ENCODE measurements around the gene AGFG1. TPM values are rescaled to one million over a fixed set of nuclear protein-coding genes. Genes with fewer than 3 reads are reported as not detected.

Gene AGFG1
- total RNA-seq, 4 donors from 2014 or later = 50.0 to 69.2 (median 58.9) TPM

GRCh38 chr2:227493524-227493923 is 21.6 kb downstream of the AGFG1 start:
- intact Hi-C loops (cut with DNase I) = no loop called here
- DNase-seq = no peak
- H3K9me3 ChIP-seq = no peaks in the 10 kb centered on the region
- H3K4me3 ChIP-seq (replicated peaks in 1 of 3) = no peak overlapping the region
- 88 to 90% methylated on average over 2 of the region's 2 CpGs for WGBS, 2 donors
- H3K36me3 ChIP-seq = no peaks in the 10 kb centered on the region
- no peak overlapping the region for H3K27ac ChIP-seq
- no peak for TF ChIP-seq POLR2A (IDR thresholded peaks at IDR 0.05)
- TF ChIP-seq CTCF (IDR thresholded peaks at IDR 0.05) = no peak
- no peaks in the 10 kb centered on the region for H3K27me3 ChIP-seq
- H3K4me1 ChIP-seq = no peaks in the 10 kb centered on the region

GRCh38 chr2:227497158-227497557 is 25.2 kb downstream of the AGFG1 start:
- DNase-seq = no peak
- Histone ChIP-seq H3K36me3 (no peaks in the 10 kb centered on the region), H3K27me3 (no peaks in the 10 kb centered on the region), H3K4me3 (replicated peaks in 1 of 3) (no peak overlapping the region), H3K27ac (no peak overlapping the region), H3K9me3 (no peaks in the 10 kb centered on the region), H3K4me1 (no peaks in the 10 kb centered on the region)
- no peak for TF ChIP-seq POLR2A (IDR thresholded peaks at IDR 0.05)
- TF ChIP-seq CTCF (IDR thresholded peaks at IDR 0.05) = no peak
- 87 to 89% methylated on average over 2 of the region's 2 CpGs for WGBS, 2 donors
- intact Hi-C loops (cut with DNase I) = no loop called here

GRCh38 chr2:227499627-227500300 is 27.8 kb downstream of the AGFG1 start:
- DNase-seq = no peak
- no peak overlapping the region for H3K27ac ChIP-seq
- H3K9me3 ChIP-seq = no peaks in the 10 kb centered on the region
- H3K36me3 ChIP-seq = no peaks in the 10 kb centered on the region
- WGBS, 2 donors = 97 to 98% methylated on average over 6 of the region's 6 CpGs
- H3K27me3 ChIP-seq = no peaks in the 10 kb centered on the region
- no peak for TF ChIP-seq CTCF (IDR thresholded peaks at IDR 0.05)
- TF ChIP-seq POLR2A (IDR thresholded peaks at IDR 0.05) = no peak
- intact Hi-C loops (cut with DNase I) = no loop called here
- H3K4me1 ChIP-seq = peaks cover 3 to 4% of the 10 kb centered on the region in 2 donors
- H3K4me3 ChIP-seq (replicated peaks in 1 of 3) = no peak overlapping the region

- Histone ChIP-seq H3K4me3 (replicated peaks in 1 of 3) (no peak overlapping the region), H3K27me3 (no peaks in the 10 kb centered on the region), H3K36me3 (no peaks in the 10 kb centered on the region), H3K9me3 (no peaks in the 10 kb centered on the region), H3K4me1 (peaks cover 3 to 4% of the 10 kb centered on the region in 2 donors), H3K27ac (no peak overlapping the region)
- TF ChIP-seq CTCF (IDR thresholded peaks at IDR 0.05) = no peak
- WGBS, 2 donors = 96 to 100% methylated on average over 1 of the region's 1 CpG
- intact Hi-C loops (cut with DNase I) = no loop called here
- no peak for DNase-seq
These were observed 28.3 kb downstream of the AGFG1 start for GRCh38 chr2:227500301-227500630.

- H3K9me3 ChIP-seq = no peaks in the 10 kb centered on the region
- intact Hi-C loops (cut with DNase I) = no loop called here
- no peaks in the 10 kb centered on the region for H3K27me3 ChIP-seq
- H3K4me3 ChIP-seq (replicated peaks in 1 of 3) = no peak overlapping the region
- no peaks in the 10 kb centered on the region for H3K36me3 ChIP-seq
- DNase-seq = peak in 1 of 2 donors; percentile 13
- H3K4me1 ChIP-seq = peaks cover 17 to 27% of the 10 kb centered on the region in 2 donors
- TF ChIP-seq CTCF (IDR thresholded peaks at IDR 0.05) = no peak
- no peak for TF ChIP-seq POLR2A (IDR thresholded peaks at IDR 0.05)
- H3K27ac ChIP-seq = no peak overlapping the region
- 93 to 97% methylated on average over 5 of the region's 5 CpGs for WGBS, 2 donors
These were observed 31.8 kb downstream of the AGFG1 start for GRCh38 chr2:227503433-227504406.
